ENCODE results near the gene JSRP1.

The JSRP1 gene

DNA sequence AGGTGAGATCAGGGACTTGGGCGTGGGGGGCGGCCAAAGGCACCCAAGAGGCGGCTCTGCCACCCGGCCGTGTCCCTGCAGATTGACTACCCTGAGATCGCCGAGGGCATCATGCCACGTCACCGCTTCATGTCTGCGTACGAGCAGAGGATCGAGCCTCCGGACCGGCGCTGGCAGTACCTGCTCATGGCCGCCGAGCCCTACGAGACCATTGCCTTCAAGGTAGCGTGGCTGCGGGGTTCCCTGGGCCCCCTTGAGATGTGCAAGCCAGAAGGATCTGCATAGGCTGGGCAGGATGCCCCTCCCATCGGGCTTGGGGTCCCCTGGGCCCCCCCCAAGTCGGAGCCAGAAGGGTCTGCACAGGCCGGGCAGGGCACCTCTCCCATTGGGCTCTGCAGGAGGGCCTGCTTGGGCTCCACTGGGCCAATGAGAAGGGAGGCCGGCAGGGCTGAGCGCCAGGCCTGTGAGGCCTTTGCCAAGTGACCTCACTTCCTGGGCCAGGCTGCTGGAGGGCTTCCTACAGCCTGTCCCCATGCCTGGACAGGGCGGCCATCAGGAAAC, 9.3 kb downstream of the JSRP1 start:
- DNase-seq (ENCODE audit: low read depth): no peak

DNA sequence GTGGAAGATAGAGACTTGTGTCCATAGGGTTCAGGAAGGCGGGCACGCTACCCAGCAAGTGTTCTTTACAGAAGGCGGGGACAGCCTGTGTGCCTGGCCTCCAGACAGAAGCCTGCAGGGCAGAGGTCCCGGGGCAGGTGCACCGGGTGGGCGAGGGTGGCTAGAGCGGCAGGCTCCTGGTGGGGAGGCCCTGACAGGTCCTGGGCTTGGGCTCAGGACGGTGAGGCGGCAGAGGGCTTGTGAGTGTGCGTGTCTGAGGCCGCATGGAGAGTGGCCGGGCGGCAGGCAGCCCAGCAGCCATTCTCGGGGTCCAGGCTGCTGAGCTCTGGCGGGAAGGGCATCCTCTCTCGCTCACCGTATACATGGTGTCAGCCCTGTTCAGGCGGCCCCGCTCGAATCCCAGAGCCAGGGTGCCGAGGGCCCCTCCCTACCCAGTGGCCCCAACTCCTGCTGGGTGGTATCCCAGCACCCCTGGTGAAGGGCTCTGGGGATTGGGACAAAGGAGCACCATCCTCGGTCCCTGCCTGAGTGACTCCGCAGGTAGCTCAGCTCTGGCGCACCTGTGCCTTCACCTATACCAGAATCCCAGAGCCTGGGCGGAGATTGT, 10.1 kb downstream of the JSRP1 start:
- no peak for DNase-seq (ENCODE audit: low read depth)

DNA sequence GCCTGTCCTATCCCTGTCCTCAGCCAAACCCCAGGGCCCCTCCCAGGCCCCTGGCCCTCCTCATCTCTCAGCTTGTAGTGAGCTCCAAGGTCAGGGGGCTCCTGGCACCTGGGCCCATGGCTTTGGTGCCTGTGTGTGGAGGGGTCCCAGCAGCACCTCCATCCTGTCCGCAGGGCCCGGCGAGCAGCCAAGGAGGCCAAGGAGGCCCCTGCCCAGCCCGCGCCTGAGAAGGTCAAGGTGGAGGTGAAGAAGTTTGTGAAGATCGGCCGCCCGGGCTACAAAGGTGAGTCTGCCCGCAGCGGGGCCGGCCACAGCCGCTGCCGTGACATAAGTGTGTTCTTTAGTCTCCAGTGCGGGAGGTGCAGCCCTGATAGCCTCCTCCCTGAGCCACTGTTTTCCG, 10.9 kb downstream of the JSRP1 start:
- no peak for DNase-seq (ENCODE audit: low read depth)

DNA sequence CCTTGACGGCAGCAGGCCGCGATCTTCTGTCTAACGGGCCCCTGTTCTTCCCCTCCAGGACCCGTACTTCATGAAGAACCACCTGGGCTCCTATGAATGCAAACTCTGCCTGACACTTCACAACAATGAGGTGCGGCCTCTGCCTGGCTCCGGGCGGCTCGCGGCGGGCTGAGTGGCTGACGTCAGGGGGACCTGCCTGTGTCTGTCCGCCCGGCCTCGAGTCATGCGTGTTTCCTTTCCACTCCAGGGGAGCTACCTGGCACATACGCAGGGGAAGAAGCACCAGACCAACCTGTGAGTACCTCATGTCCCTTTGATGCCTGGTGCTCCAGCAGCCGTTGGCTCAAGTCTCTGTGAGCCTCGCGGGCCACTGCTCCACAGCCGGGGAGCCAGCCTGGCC, 11.7 kb downstream of the JSRP1 start:
- no peak for DNase-seq (ENCODE audit: low read depth)

DNA sequence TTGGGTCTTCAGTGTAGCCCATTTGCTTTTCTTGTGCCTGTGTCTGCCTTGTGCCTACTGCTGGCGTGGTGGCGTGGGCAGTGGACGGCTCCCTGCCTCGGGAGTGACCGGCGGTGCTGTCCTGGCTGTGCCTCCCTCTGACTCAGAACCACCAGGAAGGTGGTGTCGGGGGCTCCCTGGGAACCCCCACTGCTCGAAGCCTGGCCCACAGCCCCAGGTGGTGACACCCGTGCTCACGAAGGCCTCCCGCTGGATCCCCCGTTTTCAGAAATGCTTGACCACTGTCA, 12.1 kb downstream of the JSRP1 start:
- DNase-seq (ENCODE audit: low read depth): no peak

DNA sequence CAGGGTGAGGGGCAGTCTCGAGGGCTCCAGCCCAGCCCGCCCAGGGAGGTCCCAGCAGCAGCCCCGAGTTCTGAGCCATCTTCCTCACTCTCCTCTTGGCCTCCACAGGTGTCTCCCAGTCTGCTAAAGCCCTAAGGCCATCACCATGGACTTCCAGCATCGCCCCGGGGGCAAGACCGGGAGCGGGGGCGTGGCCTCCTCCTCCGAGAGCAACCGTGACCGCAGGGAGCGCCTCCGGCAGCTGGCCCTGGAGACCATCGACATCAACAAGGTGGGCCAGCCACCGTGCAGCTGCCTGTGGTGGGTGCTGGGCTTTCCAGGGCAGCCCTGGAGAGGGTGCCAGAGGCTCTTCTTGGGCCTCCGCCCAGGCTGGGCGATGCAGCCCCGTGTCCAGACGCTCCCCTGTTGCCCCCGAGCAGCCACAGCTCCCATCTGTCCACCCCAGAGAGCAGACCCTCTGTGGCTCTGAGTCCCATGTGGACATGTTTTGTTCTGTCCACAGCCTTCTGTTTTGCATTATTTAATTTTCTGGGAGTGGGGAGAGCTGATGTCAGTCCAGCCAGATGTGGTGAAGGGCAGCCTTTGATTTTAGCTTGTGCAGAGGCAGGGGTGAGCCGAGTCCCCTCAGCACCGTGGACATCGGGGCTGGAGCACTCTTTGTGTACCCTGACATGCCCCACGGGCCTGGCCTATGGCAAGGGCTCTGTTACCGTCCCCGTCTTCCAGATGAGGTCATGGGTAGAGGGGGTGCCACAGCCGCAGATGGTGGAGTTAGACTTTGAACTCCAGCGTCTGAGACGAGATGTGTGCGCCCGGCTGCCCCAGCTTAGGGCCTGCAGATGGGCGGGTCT, 12.7 kb downstream of the JSRP1 start:
- DNase-seq (ENCODE audit: low read depth): no peak

DNA sequence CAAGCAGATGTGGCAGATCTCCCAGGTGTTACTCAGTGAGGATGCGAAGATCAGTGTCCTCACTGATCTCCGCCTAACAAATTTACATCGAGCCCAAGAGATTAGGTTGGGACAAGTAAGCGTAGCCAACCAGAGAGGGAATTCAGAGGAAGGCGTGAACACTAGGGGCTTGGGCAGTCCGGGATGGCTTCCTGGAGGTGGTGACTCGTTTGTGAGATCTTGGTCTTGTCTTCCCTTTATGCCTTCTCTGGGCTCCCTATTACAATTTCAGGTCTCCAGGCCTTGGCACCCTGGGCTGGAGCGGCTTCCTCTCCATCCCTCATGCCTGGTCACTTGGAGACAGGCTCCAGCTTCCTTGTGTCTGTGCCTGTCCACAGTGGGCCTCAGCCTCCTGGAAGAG, 13.4 kb downstream of the JSRP1 start:
- no peak for DNase-seq (ENCODE audit: low read depth)

DNA sequence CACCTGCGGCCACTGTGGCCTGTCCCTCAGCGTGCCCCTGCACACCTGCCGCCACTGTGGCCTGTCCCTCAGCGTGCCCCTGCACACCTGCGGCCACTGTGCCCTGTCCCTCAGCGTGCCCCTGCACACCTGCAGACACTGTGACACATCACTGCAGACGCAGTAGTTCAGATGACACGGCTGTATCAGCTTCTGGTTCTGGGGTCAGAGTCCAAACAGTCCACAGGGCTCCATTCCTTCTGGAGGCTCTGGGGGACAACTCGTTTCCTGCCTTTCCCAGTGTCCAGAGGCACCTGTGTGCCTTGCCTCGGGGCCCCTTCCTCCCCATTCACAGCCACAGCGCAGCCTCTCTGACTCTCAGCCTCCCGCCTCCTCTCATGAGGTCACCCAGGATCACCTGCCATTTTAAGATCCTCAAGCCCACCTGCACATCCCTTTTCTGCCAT, 14.1 kb downstream of the JSRP1 start:
- no peak for DNase-seq (ENCODE audit: low read depth)

DNA sequence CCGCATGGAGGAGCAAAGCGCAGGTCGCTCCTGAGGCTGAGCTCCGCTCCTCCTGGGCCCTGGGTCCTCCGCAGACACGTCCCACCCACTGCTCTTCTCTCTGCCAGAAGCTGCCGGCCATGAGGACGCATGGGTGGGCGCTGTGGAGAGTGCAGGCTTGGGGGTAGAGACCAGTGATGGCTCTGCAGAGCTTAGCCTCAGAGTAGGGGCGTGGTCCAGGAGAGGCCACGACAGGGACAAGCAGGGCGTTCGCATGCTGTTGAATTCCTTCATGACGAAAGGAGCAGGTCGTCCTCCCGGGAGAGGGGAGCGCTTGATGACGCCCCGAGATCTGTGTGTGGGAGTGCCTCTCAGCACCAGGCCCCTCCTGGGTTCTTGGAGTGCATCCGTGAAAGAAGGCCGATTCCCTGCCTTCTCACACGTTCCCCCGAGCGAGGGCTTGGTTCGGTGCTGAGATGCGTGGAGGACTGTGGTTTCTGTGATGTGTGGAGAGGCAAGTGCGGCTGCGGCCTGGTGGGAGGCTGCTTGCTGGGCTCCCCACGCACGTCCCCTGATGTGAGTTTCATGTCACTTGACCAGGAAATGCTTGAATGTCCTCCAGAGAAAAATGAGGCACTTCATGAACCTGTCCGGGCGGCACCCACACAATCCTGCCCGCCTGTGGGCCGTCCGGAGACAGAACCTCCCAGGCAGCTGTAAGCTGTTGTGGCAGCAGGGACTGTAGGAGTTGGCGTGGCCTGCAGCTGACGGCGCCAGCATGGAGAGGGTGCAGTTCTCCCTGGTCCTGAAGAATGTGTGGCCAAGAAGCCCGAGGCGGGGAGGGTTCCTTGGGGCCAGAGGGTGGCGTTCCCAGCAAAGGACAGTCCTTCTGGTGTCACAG, 15.1 kb downstream of the JSRP1 start:
- DNase-seq (ENCODE audit: low read depth): peak; percentile 39

DNA sequence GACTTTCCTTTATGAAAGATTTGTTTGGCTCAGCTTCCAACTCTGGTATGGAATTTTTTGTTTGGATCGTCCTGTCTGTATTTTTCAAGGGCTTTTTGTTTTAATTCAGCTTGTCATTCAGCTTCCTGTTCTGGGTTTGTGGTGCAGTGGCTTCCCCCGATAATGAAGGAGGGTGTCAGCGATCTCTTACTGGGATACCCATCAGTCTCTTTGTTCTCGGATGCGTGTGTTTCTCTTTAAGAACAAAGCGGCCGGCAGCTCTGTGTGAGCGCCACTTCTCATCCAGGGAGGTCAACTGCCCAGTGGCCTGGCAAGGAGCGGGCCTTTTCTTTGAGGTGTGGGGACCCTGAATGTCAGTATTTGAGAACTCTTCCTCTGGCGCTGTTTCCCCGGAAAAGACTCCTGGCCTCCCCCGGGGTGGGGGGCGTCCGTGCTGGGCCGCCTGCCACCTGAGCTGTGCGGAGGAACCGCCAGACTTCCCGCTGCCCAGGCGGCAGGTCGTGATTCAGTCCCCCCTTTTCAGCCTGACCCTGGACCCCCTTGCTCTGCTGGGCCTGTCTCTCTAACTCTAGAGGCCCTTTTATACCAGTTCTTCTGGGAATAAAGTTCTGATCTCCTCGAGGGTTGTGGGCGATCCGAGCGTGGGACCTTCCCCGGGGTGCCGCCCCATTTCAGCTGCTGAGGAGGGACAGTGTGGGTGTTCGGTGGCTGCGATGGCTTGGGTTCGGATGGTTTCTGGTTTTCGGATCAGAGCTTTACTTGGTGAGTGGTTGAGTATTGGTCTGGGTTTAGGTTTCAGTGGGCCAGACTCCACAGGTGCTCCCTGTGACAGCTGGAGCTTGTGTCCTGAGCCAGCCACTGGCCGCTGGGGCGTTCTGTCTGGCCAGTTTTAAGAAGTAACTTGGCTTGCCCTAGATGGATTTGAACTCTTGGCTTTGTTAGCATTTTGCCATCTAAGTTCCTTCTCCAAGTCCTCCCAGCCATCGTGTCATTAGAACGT, 16.1 kb downstream of the JSRP1 start:
- peak; percentile 41 for DNase-seq (ENCODE audit: low read depth)

DNA sequence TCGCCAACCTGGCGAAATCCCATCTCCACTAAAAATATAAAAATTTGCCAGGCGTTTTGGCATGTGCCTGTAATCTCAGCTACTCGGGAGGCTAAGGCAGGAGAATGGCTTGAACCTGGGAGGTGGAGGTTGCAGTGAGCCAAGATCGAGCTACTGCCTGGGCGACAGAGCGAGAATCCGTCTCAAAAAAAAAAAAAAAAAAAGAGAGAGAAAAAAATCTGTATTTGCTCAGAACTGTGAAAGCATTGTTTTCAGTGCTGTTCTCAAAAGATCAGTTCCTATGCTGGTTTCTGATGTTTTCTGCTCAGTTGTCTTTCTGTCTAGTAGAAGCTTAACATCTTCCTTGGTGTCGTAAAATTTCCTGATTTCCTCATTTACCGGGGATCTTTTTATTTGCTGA, 17.0 kb downstream of the JSRP1 start:
- DNase-seq (ENCODE audit: low read depth): no peak

DNA sequence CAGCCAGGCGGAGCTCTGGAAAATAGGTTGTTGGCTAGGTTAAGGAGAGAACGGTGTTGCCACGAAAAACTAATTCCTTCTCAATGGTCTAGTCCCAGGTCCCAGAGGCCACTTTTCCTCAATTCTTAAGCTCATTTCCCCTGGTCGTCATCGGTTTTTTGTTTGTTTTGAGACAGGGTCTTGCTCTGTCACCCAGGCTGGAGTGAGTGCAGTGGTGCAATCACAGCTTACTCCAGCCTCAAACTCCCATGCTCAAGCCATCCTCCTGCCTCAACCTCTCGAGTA, 18.4 kb downstream of the JSRP1 start:
- no peak for DNase-seq (ENCODE audit: low read depth)

DNA sequence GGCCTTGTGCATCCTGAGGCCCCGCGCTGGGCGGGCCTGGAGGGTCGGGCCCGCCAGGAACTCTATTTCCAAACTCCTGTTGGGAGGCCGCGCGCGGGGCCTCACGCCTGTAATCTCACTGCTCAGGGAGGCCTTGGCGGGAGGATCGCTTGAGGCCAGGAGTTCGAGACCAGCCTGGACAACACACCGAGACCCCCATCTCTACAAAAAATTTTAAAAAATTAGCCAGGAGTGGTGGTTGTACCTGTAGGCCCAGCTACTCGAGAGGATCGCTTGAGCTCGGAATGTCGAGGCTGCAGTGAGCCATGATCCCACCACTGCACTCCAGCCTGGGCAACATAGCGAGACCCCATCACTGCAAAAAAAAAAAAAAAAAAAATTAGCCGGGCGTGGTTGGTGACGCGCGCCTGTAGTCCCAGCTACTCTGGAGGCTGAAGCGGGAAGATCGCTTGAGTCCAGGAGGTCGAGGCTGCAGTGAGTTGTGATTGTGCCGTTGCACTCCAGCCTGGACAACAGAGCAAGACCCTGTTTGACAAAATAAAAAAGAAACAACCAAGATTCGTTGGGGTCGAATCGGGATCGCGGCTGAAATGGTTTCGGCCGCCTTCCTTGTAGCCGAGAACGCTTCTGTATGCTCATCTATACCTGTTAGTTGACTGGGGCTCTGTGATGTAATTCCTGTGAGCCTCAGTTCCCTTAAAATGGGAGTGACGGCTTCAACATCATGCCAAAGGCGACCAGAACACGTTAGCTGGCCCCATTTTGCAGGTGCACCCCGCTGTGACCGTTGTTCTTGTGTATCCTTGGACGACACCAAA, 19.0 kb downstream of the JSRP1 start:
- DNase-seq (ENCODE audit: low read depth): no peak

DNA sequence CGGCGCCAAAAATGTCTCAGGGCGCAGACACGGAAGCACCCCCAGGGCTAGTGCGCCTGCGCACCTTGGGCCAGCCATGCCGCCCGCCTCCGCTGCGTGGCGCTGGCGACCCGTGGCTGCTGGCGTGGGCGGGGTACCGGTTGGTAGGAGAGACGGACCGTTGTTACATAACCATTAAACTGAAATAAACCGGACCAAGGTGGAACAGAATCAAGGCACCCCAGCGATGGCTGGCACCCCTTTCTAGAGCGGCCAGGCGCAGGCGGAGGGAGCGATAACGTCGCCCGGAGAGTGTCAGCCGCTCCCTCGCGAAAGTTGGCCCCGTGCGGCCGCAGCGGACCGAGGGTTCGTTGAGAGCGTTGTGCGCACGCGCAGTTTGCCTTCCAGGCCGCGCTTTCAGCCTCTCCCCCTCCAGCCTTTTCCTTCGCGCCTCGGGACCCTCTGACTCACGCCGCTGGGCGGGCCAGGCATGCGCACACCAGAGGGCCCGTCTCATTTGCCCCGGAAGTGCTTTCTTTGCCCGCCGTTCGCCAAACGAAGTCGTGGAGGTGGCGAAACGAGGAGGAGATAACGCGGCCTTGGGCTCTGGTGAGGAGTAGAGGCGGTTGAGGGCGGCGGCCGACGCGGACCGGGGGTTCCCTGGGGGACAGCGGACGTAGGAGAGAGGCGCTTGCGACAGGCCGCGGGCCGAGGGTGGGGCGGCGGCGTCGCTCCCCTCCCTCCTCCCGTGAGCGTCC, 19.7 kb downstream of the JSRP1 start, which contains the start of the genes PLEKHJ1 and SF3A2:
PLEKHJ1 (minus strand) TSS at position 16 of the 737 bp plus-strand sequence. CDS start 81 bp downstream, outside the sequence.
SF3A2 (plus strand) TSS at position 511 of the 737 bp plus-strand sequence. CDS start 6,595 bp downstream, outside the sequence.
- peak; percentile 96 for DNase-seq (ENCODE audit: low read depth)

DNA sequence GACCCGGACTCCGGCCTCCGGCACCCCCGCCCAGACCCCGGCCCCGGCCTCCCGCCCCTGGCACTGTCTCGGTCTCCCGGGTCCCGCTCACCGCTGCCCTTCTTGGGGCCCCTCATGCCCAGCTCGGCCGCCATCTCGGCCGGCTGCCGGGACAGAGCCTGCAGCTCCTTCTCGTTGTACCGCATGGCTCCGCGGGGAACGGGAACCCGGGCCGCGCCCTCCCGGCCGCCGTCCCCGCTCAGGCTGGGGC, 20.2 kb downstream of the JSRP1 start:
- DNase-seq (ENCODE audit: low read depth): no peak

DNA sequence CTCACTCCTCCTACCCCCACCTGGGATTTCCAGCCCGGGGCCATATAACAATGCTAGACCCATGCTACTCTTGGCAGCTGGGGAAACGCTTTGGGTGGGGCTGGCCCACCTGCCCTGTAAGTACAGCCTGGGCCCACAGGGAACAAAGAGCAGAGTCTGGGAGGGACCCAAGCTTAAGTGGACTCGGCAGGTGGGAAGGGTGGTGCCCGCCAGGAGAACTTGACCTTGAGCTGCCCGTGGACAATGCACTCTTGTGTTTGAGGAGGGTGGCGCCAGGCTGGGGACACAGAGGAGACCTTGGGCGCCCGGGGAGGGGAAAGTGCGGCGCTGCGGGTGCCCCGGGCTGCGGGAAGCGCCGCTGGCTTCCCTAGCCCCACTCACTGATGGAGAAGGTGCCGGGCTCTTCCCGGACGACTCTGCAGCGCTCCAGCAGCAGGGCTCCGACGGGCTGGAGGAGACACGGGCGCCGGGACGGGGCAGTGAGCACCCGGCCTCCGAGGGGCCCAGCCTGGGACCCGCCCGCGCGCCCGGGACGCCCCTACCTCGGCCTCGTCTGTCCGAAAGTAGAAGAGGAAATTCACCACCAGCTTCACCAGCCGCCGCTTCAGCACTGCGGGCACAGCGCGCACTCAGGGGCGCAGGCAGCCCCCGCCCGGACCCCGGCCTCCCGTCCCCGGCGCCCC, 20.7 kb downstream of the JSRP1 start:
- no peak for DNase-seq (ENCODE audit: low read depth)

DNA sequence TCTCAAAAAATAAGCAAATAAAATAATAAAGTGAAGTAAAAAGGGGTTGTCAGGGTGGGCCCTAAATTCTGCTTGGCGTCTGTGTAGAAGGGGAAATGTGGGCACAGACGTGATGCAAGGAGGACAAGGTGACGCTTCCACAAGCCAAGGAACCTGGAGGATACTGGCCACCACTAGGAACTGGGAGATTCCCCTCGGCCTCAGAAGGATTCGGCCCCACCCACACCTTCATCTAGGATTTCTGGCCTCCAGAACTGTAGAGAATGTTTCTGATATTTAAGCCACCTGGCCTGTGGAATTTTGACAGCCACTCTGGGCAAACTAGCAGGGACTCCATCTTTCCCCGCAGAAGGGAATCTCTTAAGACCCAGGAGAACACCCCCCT, 21.2 kb downstream of the JSRP1 start:
- no peak for DNase-seq (ENCODE audit: low read depth)

DNA sequence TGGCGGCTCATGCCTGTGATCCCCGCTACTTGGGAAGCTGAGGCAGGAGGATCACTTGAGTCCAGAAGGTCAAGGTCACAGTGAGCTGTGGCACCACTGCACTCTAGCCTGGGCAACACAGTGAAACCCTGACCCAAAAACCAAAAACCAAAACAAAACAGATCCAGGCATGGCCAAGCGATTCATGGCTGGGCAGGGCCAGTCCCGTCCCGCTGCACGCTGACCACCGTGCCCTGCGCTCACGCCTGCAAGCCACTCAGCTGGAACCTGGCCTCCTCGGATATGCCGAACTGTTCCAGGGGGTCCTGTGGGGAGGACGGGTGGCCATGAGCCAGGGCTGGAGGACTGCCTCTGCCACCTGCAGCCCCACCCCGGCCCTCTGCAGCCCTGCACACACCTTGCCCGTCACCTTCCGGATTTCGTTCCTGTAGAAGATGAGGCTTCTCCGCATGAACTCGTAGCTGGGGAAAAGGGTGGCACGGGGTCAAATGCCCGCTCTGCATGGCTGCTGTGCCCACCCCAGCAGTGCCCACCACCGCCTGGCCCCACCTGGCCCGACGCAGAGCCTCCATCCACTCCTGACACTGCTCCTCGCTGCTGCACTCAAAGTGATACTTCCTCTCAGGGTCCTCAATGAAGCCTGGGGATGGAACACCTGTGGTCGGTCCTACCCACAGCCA, 22.5 kb downstream of the JSRP1 start:
- DNase-seq (ENCODE audit: low read depth): no peak

All from amniotic epithelial cell (primary cell).